HEK293 (cell line): Measurements from ENCODE around the gene ZNF503.
A peak's percentile ranks its signal among the peaks of the same experiment; 100 is the strongest.

ENCODE experiments used
- BCL11A ChIP-seq: fragments of 450-650 bp; formaldehyde crosslinking; IDR thresholded peaks from 2 replicates; pipeline ENCODE4 v1.5.1; 2016; ENCODE audit warnings: low read depth, missing biosample characterization, missing genetic modification characterization
- MZF1 ChIP-seq: fragments of 450-650 bp; formaldehyde crosslinking; IDR thresholded peaks from 2 replicates; pipeline ENCODE4 v1.5.1; 2017; ENCODE audit warnings: missing biosample characterization, missing genetic modification characterization, borderline replicate concordance
- OVOL3 ChIP-seq: fragments of 450-650 bp; formaldehyde crosslinking; IDR thresholded peaks from 2 replicates; pipeline ENCODE4 v1.5.1; 2016; ENCODE audit warnings: missing biosample characterization, missing genetic modification characterization
- SCRT1 ChIP-seq: fragments of 450-650 bp; formaldehyde crosslinking; IDR thresholded peaks from 2 replicates; pipeline ENCODE4 v1.5.1; 2016; ENCODE audit warnings: missing biosample characterization, missing genetic modification characterization, borderline replicate concordance
- SP2 ChIP-seq: fragments of 450-650 bp; formaldehyde crosslinking; IDR thresholded peaks from 2 replicates; pipeline ENCODE4 v1.5.1; 2016; ENCODE audit warnings: missing biosample characterization, missing genetic modification characterization
- YY1 ChIP-seq: fragments of 450-650 bp; formaldehyde crosslinking; IDR thresholded peaks from 2 replicates; pipeline ENCODE4 v1.5.1; 2018; ENCODE audit warnings: missing biosample characterization, missing genetic modification characterization
- ZBTB20 ChIP-seq: fragments of 450-650 bp; formaldehyde crosslinking; IDR thresholded peaks from 2 replicates; pipeline ENCODE4 v1.5.1; 2016; ENCODE audit warnings: missing biosample characterization, missing genetic modification characterization
- ZBTB26 ChIP-seq: fragments of 450-650 bp; formaldehyde crosslinking; optimal IDR thresholded peaks from 2 replicates; pipeline ENCODE3; 2016; ENCODE audit warnings: missing biosample characterization, mild to moderate bottlenecking, missing genetic modification characterization
- ZBTB49 ChIP-seq: fragments of 450-650 bp; formaldehyde crosslinking; IDR thresholded peaks from 2 replicates; pipeline ENCODE4 v1.5.1; 2016; ENCODE audit warnings: missing biosample characterization, missing genetic modification characterization, low read depth
- ZEB2 ChIP-seq: fragments of 450-650 bp; formaldehyde crosslinking; IDR thresholded peaks from 2 replicates; pipeline ENCODE4 v1.5.1; 2016; ENCODE audit warnings: missing biosample characterization, missing genetic modification characterization
- ZIC2 ChIP-seq: fragments of 450-650 bp; formaldehyde crosslinking; IDR thresholded peaks from 2 replicates; pipeline ENCODE4 v1.5.1; 2016; ENCODE audit warnings: missing biosample characterization, missing genetic modification characterization
- ZNF112 ChIP-seq: fragments of 450-650 bp; formaldehyde crosslinking; IDR thresholded peaks from 2 replicates; pipeline ENCODE4 v1.5.0; 2017; ENCODE audit warnings: missing biosample characterization, missing genetic modification characterization
- ZNF2 ChIP-seq: fragments of 450-650 bp; formaldehyde crosslinking; IDR thresholded peaks from 2 replicates; pipeline ENCODE4 v1.5.1; 2016; ENCODE audit warnings: missing biosample characterization, missing genetic modification characterization
- ZNF311 ChIP-seq: fragments of 450-650 bp; formaldehyde crosslinking; IDR thresholded peaks from 2 replicates; pipeline ENCODE4 v1.5.1; 2017; ENCODE audit warnings: missing biosample characterization, missing genetic modification characterization, borderline replicate concordance
- ZNF366 ChIP-seq: fragments of 450-650 bp; formaldehyde crosslinking; conservative IDR thresholded peaks from 2 replicates; pipeline ENCODE4 v1.5.1; 2016; ENCODE audit warnings: missing biosample characterization, missing genetic modification characterization
- ZNF391 ChIP-seq: fragments of 450-650 bp; formaldehyde crosslinking; IDR thresholded peaks from 2 replicates; pipeline ENCODE4 v1.5.1; 2016; ENCODE audit warnings: low read depth, missing biosample characterization, missing genetic modification characterization, borderline replicate concordance
- ZNF549 ChIP-seq: fragments of 450-650 bp; IDR thresholded peaks from 2 replicates; pipeline ENCODE4 v1.5.1; 2018; ENCODE audit warnings: missing biosample characterization, missing genetic modification characterization, mild to moderate bottlenecking, inconsistent platforms, moderate library complexity
- ZNF571 ChIP-seq: fragments of 450-650 bp; formaldehyde crosslinking; IDR thresholded peaks from 2 replicates; pipeline ENCODE4 v1.5.0; 2017; ENCODE audit warnings: missing biosample characterization, missing genetic modification characterization
- ZNF621 ChIP-seq: fragments of 450-650 bp; formaldehyde crosslinking; IDR thresholded peaks from 2 replicates; pipeline ENCODE4 v1.5.1; 2017; ENCODE audit warnings: missing biosample characterization, missing genetic modification characterization
- ZNF623 ChIP-seq: fragments of 450-650 bp; formaldehyde crosslinking; IDR thresholded peaks from 2 replicates; pipeline ENCODE4 v1.5.1; 2016; ENCODE audit warnings: missing biosample characterization, missing genetic modification characterization
- ZNF629 ChIP-seq: fragments of 450-650 bp; formaldehyde crosslinking; IDR thresholded peaks from 2 replicates; pipeline ENCODE4 v1.5.1; 2017; ENCODE audit warnings: missing biosample characterization, missing genetic modification characterization
- ZNF792 ChIP-seq: fragments of 450-650 bp; formaldehyde crosslinking; IDR thresholded peaks from 2 replicates; pipeline ENCODE4 v1.5.1; 2016; ENCODE audit warnings: missing biosample characterization, missing genetic modification characterization
- ZNF843 ChIP-seq: fragments of 450-650 bp; formaldehyde crosslinking; IDR thresholded peaks from 2 replicates; pipeline ENCODE4 v1.5.1; 2016; ENCODE audit warnings: missing biosample characterization, missing genetic modification characterization
- ZSCAN23 ChIP-seq: fragments of 450-650 bp; formaldehyde crosslinking; IDR thresholded peaks from 2 replicates; pipeline ENCODE4 v1.5.1; 2016; ENCODE audit warnings: missing biosample characterization, missing genetic modification characterization
- ZXDB ChIP-seq: fragments of 450-650 bp; formaldehyde crosslinking; IDR thresholded peaks from 2 replicates; pipeline ENCODE4 v1.5.1; 2016; ENCODE audit warnings: missing biosample characterization, missing genetic modification characterization
- TF ChIP-seq, protein P1 (sequence below): fragments of 450-650 bp; formaldehyde crosslinking; IDR thresholded peaks from 2 replicates; pipeline ENCODE4 v1.5.1; 2016; ENCODE audit warnings: missing biosample characterization, missing genetic modification characterization
- TF ChIP-seq, protein P2 (sequence below): fragments of 450-650 bp; formaldehyde crosslinking; IDR thresholded peaks from 2 replicates; pipeline ENCODE4 v1.5.1; 2016; ENCODE audit warnings: missing biosample characterization, missing genetic modification characterization
- TF ChIP-seq, protein P3 (sequence below): fragments of 450-650 bp; formaldehyde crosslinking; IDR thresholded peaks from 2 replicates; pipeline ENCODE4 v1.5.1; 2017; ENCODE audit warnings: missing biosample characterization, missing genetic modification characterization
- TF ChIP-seq, protein P4 (sequence below): sonication (generic); formaldehyde crosslinking; IDR thresholded peaks from 2 replicates; pipeline ENCODE4 v1.8.1; 2022; ENCODE audit warnings: mild to moderate bottlenecking, moderate library complexity, missing genetic modification reagents
- TF ChIP-seq, protein P5 (sequence below): fragments of 450-650 bp; formaldehyde crosslinking; IDR thresholded peaks from 2 replicates; pipeline ENCODE4 v1.5.1; 2016; ENCODE audit warnings: missing biosample characterization, missing genetic modification characterization
- TF ChIP-seq, protein P6 (sequence below): fragments of 450-650 bp; formaldehyde crosslinking; IDR thresholded peaks from 2 replicates; pipeline ENCODE4; 2016; ENCODE audit warnings: missing biosample characterization, missing genetic modification characterization

Gene ZNF503

GRCh38 chr10:75358835-75359421, 42.6 kb downstream of the ZNF503 start (continued):
- TF ChIP-seq ZNF549 (tag by site-specific recombination) (no peak), OVOL3 (tag by site-specific recombination) (0 out of 2 replicates have a peak, but pooled peaks have one; percentile 55), ZNF2 (tag by site-specific recombination) (0 out of 2 replicates have a peak, but pooled peaks have one; percentile 43), ZNF311 (tag by site-specific recombination) (no peak), ZXDB (tag by site-specific recombination) (peak; percentile 92), ZNF621 (no peak), SP2 (tag by site-specific recombination) (no peak), ZNF629 (tag by site-specific recombination) (peak; percentile 83), ZBTB26 (tag by site-specific recombination) (peak; percentile 17), ZNF366 (tag by site-specific recombination) (peak; percentile 88), ZEB2 (tag by site-specific recombination) (peak; percentile 97), ZNF391 (tag by site-specific recombination) (peak; percentile 74; the same call in 1 of the 2 replicates), SCRT1 (tag by site-specific recombination) (no peak), YY1 (tag by site-specific recombination) (no peak), ZBTB49 (tag by site-specific recombination) (no peak), ZNF792 (tag by site-specific recombination) (no peak), BCL11A (no peak), ZNF623 (peak; percentile 18; the same call in 1 of the 2 replicates), ZSCAN23 (0 out of 2 replicates have a peak, but pooled peaks have one; percentile 87), MZF1 (peak; percentile 84), ZBTB20 (tag by site-specific recombination) (peak; percentile 82; the same call in 1 of the 2 replicates), ZNF571 (tag by site-specific recombination) (no peak), ZIC2 (peak; percentile 49), ZNF843 (tag by site-specific recombination) (peak; percentile 99), ZNF112 (tag by site-specific recombination) (no peak)
- TF ChIP-seq, protein P1, sequence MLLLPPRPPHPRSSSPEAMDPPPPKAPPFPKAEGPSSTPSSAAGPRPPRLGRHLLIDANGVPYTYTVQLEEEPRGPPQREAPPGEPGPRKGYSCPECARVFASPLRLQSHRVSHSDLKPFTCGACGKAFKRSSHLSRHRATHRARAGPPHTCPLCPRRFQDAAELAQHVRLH (tag by site-specific recombination): peak; percentile 95
- TF ChIP-seq, protein P2, sequence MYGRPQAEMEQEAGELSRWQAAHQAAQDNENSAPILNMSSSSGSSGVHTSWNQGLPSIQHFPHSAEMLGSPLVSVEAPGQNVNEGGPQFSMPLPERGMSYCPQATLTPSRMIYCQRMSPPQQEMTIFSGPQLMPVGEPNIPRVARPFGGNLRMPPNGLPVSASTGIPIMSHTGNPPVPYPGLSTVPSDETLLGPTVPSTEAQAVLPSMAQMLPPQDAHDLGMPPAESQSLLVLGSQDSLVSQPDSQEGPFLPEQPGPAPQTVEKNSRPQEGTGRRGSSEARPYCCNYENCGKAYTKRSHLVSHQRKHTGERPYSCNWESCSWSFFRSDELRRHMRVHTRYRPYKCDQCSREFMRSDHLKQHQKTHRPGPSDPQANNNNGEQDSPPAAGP: peak; percentile 93
- TF ChIP-seq, protein P3, sequence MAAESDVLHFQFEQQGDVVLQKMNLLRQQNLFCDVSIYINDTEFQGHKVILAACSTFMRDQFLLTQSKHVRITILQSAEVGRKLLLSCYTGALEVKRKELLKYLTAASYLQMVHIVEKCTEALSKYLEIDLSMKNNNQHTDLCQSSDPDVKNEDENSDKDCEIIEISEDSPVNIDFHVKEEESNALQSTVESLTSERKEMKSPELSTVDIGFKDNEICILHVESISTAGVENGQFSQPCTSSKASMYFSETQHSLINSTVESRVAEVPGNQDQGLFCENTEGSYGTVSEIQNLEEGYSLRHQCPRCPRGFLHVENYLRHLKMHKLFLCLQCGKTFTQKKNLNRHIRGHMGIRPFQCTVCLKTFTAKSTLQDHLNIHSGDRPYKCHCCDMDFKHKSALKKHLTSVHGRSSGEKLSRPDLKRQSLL (tag by site-specific recombination): peak; percentile 23; the same call in 1 of the 2 replicates
- TF ChIP-seq, protein P4, sequence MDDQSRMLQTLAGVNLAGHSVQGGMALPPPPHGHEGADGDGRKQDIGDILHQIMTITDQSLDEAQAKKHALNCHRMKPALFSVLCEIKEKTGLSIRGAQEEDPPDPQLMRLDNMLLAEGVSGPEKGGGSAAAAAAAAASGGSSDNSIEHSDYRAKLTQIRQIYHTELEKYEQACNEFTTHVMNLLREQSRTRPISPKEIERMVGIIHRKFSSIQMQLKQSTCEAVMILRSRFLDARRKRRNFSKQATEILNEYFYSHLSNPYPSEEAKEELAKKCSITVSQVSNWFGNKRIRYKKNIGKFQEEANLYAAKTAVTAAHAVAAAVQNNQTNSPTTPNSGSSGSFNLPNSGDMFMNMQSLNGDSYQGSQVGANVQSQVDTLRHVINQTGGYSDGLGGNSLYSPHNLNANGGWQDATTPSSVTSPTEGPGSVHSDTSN (CRISPR knock-in tag): no peak
- TF ChIP-seq, protein P5, sequence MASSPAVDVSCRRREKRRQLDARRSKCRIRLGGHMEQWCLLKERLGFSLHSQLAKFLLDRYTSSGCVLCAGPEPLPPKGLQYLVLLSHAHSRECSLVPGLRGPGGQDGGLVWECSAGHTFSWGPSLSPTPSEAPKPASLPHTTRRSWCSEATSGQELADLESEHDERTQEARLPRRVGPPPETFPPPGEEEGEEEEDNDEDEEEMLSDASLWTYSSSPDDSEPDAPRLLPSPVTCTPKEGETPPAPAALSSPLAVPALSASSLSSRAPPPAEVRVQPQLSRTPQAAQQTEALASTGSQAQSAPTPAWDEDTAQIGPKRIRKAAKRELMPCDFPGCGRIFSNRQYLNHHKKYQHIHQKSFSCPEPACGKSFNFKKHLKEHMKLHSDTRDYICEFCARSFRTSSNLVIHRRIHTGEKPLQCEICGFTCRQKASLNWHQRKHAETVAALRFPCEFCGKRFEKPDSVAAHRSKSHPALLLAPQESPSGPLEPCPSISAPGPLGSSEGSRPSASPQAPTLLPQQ (tag by site-specific recombination): peak; percentile 95
- TF ChIP-seq, protein P6, sequence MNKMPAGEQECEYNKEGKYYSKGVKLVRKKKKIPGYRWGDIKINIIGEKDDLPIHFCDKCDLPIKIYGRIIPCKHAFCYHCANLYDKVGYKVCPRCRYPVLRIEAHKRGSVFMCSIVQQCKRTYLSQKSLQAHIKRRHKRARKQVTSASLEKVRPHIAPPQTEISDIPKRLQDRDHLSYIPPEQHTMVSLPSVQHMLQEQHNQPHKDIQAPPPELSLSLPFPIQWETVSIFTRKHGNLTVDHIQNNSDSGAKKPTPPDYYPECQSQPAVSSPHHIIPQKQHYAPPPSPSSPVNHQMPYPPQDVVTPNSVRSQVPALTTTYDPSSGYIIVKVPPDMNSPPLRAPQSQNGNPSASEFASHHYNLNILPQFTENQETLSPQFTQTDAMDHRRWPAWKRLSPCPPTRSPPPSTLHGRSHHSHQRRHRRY (tag by site-specific recombination): 0 out of 2 replicates have a peak, but pooled peaks have one; percentile 57
